ENCODE measurements around the gene TMEM169.

TMEM169 gene

GRCh38 chr2:216104691-216105090, 23.0 kb downstream of the TMEM169 start:
- no peak for DNase-seq (ENCODE audit: low read depth)

- DNase-seq (ENCODE audit: low read depth) = no peak
Observed at GRCh38 chr2:216107320-216107719, 25.6 kb downstream of the TMEM169 start.

- DNase-seq (ENCODE audit: low read depth) = no peak
Observed at GRCh38 chr2:216107760-216108159, 26.0 kb downstream of the TMEM169 start.

GRCh38 chr2:216108310-216108966, 26.7 kb downstream of the TMEM169 start:
- DNase-seq (ENCODE audit: low read depth) = no peak

- DNase-seq (ENCODE audit: low read depth) = peak; percentile 94
Observed at GRCh38 chr2:216108967-216109921, 27.5 kb downstream of the TMEM169 start, which contains the start of gene XRCC5. Gene XRCC5, plus strand, starts transcription at chr2:216109348. Its CDS starts 89 bp downstream, at chr2:216109437.

- DNase-seq (ENCODE audit: low read depth) = peak; percentile 70
Observed at GRCh38 chr2:216109962-216110614, 28.4 kb downstream of the TMEM169 start.

- DNase-seq (ENCODE audit: low read depth) = no peak
Observed at GRCh38 chr2:216110620-216111019, 28.9 kb downstream of the TMEM169 start.

GRCh38 chr2:216111122-216111521, 29.4 kb downstream of the TMEM169 start:
- DNase-seq (ENCODE audit: low read depth) = no peak

- DNase-seq (ENCODE audit: low read depth) = no peak
Observed at GRCh38 chr2:216112926-216113325, 31.2 kb downstream of the TMEM169 start.

GRCh38 chr2:216113572-216113971, 31.9 kb downstream of the TMEM169 start:
- no peak for DNase-seq (ENCODE audit: low read depth)

GRCh38 chr2:216114382-216114713, 32.6 kb downstream of the TMEM169 start:
- no peak for DNase-seq (ENCODE audit: low read depth)

GRCh38 chr2:216114714-216115531, 33.2 kb downstream of the TMEM169 start:
- peak; percentile 97 for DNase-seq (ENCODE audit: low read depth)

GRCh38 chr2:216116418-216116817, 34.7 kb downstream of the TMEM169 start:
- DNase-seq (ENCODE audit: low read depth) = no peak

- peak; percentile 29 for DNase-seq (ENCODE audit: low read depth)
Observed at GRCh38 chr2:216117561-216118340, 36.0 kb downstream of the TMEM169 start.

GRCh38 chr2:216118474-216118873, 36.8 kb downstream of the TMEM169 start:
- peak; percentile 50 for DNase-seq (ENCODE audit: low read depth)

- no peak for DNase-seq (ENCODE audit: low read depth)
Observed at GRCh38 chr2:216119146-216119545, 37.4 kb downstream of the TMEM169 start.

GRCh38 chr2:216119986-216120385, 38.3 kb downstream of the TMEM169 start:
- no peak for DNase-seq (ENCODE audit: low read depth)

GRCh38 chr2:216121255-216121654, 39.5 kb downstream of the TMEM169 start:
- no peak for DNase-seq (ENCODE audit: low read depth)

- no peak for DNase-seq (ENCODE audit: low read depth)
Observed at GRCh38 chr2:216126943-216127342, 45.2 kb downstream of the TMEM169 start.

- DNase-seq (ENCODE audit: low read depth) = peak; percentile 53
Observed at GRCh38 chr2:216130346-216130971, 48.7 kb downstream of the TMEM169 start.

Measured in iris pigment epithelial cell (primary cell).